HFF-Myc (cell line): ENCODE results near the gene MEF2C.

Experiments used
- DNase-seq: peaks from one replicate; pipeline ENCODE4 v3.0.0-alpha.2; 2011; ENCODE audit warnings: low read depth; ENCODE audit errors: extremely low read depth
- H3K4me3 ChIP-seq: replicated peaks from 2 replicates; pipeline ENCODE4 v1.5.1; 2011; ENCODE audit warnings: low read depth, mild to moderate bottlenecking, control low read depth, low read length
- CTCF ChIP-seq: IDR thresholded peaks from 2 replicates; pipeline ENCODE4 v1.5.1; 2012; ENCODE audit warnings: mild to moderate bottlenecking, low read depth, low read length, control low read depth; ENCODE audit errors: missing control alignments

Gene MEF2C

GRCh38 chr5:88679638-88680037 is 203.3 kb downstream of the MEF2C start:
- no peak for TF ChIP-seq CTCF
- DNase-seq, result no peak
- H3K4me3 ChIP-seq, result no peak overlapping the region

- DNase-seq, result no peak
- H3K4me3 ChIP-seq, result no peak overlapping the region
Observed at GRCh38 chr5:88678770-88679381, 204.1 kb downstream of the MEF2C start.

GRCh38 chr5:88677943-88678769 is 204.8 kb downstream of the MEF2C start:
- DNase-seq, result no peak
- no peak overlapping the region for H3K4me3 ChIP-seq
- no peak for TF ChIP-seq CTCF

More at GRCh38 chr5:88678770-88679381, 204.1 kb downstream of the MEF2C start:
- TF ChIP-seq CTCF, result no peak

- H3K4me3 ChIP-seq, result no peak overlapping the region
- TF ChIP-seq CTCF, result no peak
Observed at GRCh38 chr5:88677376-88677895, 205.5 kb downstream of the MEF2C start.

GRCh38 chr5:88676637-88677375 is 206.2 kb downstream of the MEF2C start:
- no peak for TF ChIP-seq CTCF
- no peak overlapping the region for H3K4me3 ChIP-seq
- DNase-seq, result no peak

More at GRCh38 chr5:88677376-88677895, 205.5 kb downstream of the MEF2C start:
- DNase-seq, result no peak

- no peak for DNase-seq
- no peak overlapping the region; the same call in 1 of the 2 replicates for H3K4me3 ChIP-seq
- TF ChIP-seq CTCF, result no peak
Observed at GRCh38 chr5:88675708-88676636, 207.0 kb downstream of the MEF2C start.
